ENCODE data around the gene BSN. TPM values are rescaled to one million over a fixed set of nuclear protein-coding genes. Genes with fewer than 3 reads are reported as not detected.

Gene BSN
- total and polyA plus RNA-seq, 7 donors = under 0.01 to 0.81 (median 0.61) TPM; not detected in 1

DNA sequence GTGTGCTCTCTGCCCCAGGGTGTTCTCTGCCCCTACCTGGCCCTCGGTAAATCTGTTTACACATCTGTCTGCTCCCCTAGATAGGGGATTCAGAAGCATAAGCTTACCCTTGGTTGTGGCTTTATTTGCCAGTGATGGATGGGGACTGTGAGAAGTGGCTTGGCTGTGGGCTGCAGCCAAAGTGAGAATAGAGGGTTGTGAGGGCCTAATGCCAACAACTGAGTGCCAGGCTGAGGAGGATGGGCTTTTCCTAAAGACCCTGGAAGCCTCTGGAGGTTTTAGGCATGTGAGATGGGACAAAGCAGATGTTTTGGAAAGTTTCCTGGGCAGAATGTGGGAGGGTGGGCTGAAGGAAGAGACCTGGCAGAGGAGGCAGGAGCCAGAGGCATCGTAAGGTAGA is 104.4 kb downstream of the BSN start:
- no peak overlapping the region for H3K27ac ChIP-seq
- no peaks in the 10 kb centered on the region for H3K4me1 ChIP-seq
- intact Hi-C loops (cut with DNase I) = no loop called here
- 68 to 79% methylated on average over 2 of the region's 2 CpGs for WGBS, 2 donors
- H3K36me3 ChIP-seq = no peaks in the 10 kb centered on the region
- DNase-seq = no peak
- no peak overlapping the region for H3K4me3 ChIP-seq
- peaks cover 0 to 17% (median 6%) of the 10 kb centered on the region in 3 donors for H3K27me3 ChIP-seq
- no peak for TF ChIP-seq EP300 (IDR thresholded peaks at IDR 0.05)
- no peak for TF ChIP-seq POLR2AphosphoS5 (IDR thresholded peaks at IDR 0.05)
- TF ChIP-seq CTCF (IDR thresholded peaks at IDR 0.05) = no peak
- TF ChIP-seq POLR2A (IDR thresholded peaks at IDR 0.05) = no peak
- H3K9me3 ChIP-seq = no peaks in the 10 kb centered on the region

GRCh38 chr3:49659756-49660155 is 105.5 kb downstream of the BSN start:
- no peak overlapping the region for H3K4me3 ChIP-seq
- no peak for DNase-seq
- no peak overlapping the region for H3K27ac ChIP-seq
- TF ChIP-seq POLR2AphosphoS5 (IDR thresholded peaks at IDR 0.05) = no peak
- TF ChIP-seq EP300 (IDR thresholded peaks at IDR 0.05) = no peak
- no peak for TF ChIP-seq CTCF (IDR thresholded peaks at IDR 0.05)
- TF ChIP-seq POLR2A (IDR thresholded peaks at IDR 0.05) = no peak
- H3K9me3 ChIP-seq = no peaks in the 10 kb centered on the region
- H3K27me3 ChIP-seq = peaks cover 0 to 27% (median 8%) of the 10 kb centered on the region in 3 donors
- 56 to 66% methylated on average over 4 of the region's 4 CpGs for WGBS, 2 donors
- H3K4me1 ChIP-seq = no peaks in the 10 kb centered on the region
- H3K36me3 ChIP-seq = no peaks in the 10 kb centered on the region
- intact Hi-C loops (cut with DNase I) = no loop called here

- WGBS, 2 donors = 89 to 91% methylated on average over 14 of the region's 14 CpGs
- DNase-seq = no peak
- TF ChIP-seq POLR2A (IDR thresholded peaks at IDR 0.05) = no peak
- no peak for TF ChIP-seq POLR2AphosphoS5 (IDR thresholded peaks at IDR 0.05)
- TF ChIP-seq CTCF (IDR thresholded peaks at IDR 0.05) = no peak
- TF ChIP-seq EP300 (IDR thresholded peaks at IDR 0.05) = no peak
- Histone ChIP-seq H3K27ac (no peak overlapping the region), H3K36me3 (no peaks in the 10 kb centered on the region), H3K27me3 (peaks cover 0 to 42% (median 8%) of the 10 kb centered on the region in 3 donors), H3K9me3 (no peaks in the 10 kb centered on the region), H3K4me1 (no peaks in the 10 kb centered on the region), H3K4me3 (no peak overlapping the region)
- intact Hi-C loops (cut with DNase I) = no loop called here
Measured at GRCh38 chr3:49661281-49661680, 107.0 kb downstream of the BSN start.

GRCh38 chr3:49662021-49662420 is 107.7 kb downstream of the BSN start:
- peaks cover 0 to 45% (median 8%) of the 10 kb centered on the region in 3 donors for H3K27me3 ChIP-seq
- intact Hi-C loops (cut with DNase I) = no loop called here
- no peak overlapping the region for H3K4me3 ChIP-seq
- H3K4me1 ChIP-seq = no peaks in the 10 kb centered on the region
- TF ChIP-seq EP300 (IDR thresholded peaks at IDR 0.05) = no peak
- TF ChIP-seq POLR2A (IDR thresholded peaks at IDR 0.05) = no peak
- TF ChIP-seq CTCF (IDR thresholded peaks at IDR 0.05) = no peak
- no peak for TF ChIP-seq POLR2AphosphoS5 (IDR thresholded peaks at IDR 0.05)
- no peak overlapping the region for H3K27ac ChIP-seq
- no peaks in the 10 kb centered on the region for H3K9me3 ChIP-seq
- no peak for DNase-seq
- 87 to 91% methylated on average over 22 of the region's 22 CpGs for WGBS, 2 donors
- H3K36me3 ChIP-seq = no peaks in the 10 kb centered on the region

GRCh38 chr3:49662720-49663413 is 108.6 kb downstream of the BSN start:
- Histone ChIP-seq H3K27ac (no peak overlapping the region), H3K36me3 (no peaks in the 10 kb centered on the region), H3K27me3 (peaks cover 0 to 51% (median 12%) of the 10 kb centered on the region in 3 donors), H3K9me3 (no peaks in the 10 kb centered on the region), H3K4me3 (no peak overlapping the region), H3K4me1 (no peaks in the 10 kb centered on the region)
- WGBS, 2 donors = 95% methylated on average over 34 of the region's 34 CpGs
- no peak for TF ChIP-seq POLR2AphosphoS5 (IDR thresholded peaks at IDR 0.05)
- TF ChIP-seq POLR2A (IDR thresholded peaks at IDR 0.05) = no peak
- TF ChIP-seq EP300 (IDR thresholded peaks at IDR 0.05) = no peak
- no peak for TF ChIP-seq CTCF (IDR thresholded peaks at IDR 0.05)
- no peak for DNase-seq
- intact Hi-C loops (cut with DNase I) = no loop called here
